HG03442 (cell line): ENCODE data around the gene MT1X.

ENCODE experiments used
- ATAC-seq: cut with Tn5 transposase; IDR thresholded peaks from one replicate; pipeline ENCODE4 v1.9.1; 2021; ENCODE audit warnings: mild to moderate bottlenecking, moderate library complexity; ENCODE audit not compliant: unreplicated experiment

The MT1X gene

DNA sequence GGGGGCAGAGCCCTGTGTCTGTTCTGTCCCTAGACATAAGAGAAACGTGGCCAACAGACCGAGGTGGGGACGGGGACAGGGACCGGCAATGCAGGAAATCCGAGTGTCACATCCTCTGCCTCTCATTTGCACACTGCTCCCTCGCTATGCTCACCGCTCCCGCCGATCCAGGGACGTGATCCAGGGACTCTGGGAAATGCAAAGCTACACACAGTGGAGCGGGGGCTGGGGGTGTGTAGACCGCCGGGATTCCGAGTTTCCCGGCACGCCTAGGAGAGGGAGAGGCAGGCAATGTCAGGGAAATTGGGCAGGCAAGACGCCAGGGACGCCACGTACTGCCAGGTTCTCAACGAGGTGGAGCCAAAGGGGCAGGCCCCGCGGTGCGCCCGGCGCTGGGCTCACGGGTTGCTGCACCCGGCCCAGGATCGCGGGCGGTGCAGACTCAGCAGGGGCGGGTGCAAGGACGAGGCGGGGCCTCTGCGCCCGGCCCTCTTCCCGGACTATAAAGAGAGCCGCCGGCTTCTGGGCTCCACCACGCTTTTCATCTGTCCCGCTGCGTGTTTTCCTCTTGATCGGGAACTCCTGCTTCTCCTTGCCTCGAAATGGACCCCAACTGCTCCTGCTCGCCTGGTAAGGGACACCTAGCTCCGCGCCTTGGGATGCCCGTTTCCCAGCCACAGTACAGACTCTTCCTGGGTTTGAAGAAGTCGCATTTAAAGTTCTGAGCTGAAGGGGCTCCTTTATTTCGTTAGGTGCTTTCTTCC lies at the start of gene MT1X:
MT1X (plus strand) TSS at position 532 of the 764 bp plus-strand sequence; CDS start at position 603, 71 bp downstream.
- peak; percentile 94 for ATAC-seq

- ATAC-seq, result no peak
Observed at GRCh38 chr16:56632848-56633365, 49.4 kb upstream of the MT1X start.

GRCh38 chr16:56633535-56633934 lies 48.7 kb upstream of the MT1X start:
- no peak for ATAC-seq

DNA sequence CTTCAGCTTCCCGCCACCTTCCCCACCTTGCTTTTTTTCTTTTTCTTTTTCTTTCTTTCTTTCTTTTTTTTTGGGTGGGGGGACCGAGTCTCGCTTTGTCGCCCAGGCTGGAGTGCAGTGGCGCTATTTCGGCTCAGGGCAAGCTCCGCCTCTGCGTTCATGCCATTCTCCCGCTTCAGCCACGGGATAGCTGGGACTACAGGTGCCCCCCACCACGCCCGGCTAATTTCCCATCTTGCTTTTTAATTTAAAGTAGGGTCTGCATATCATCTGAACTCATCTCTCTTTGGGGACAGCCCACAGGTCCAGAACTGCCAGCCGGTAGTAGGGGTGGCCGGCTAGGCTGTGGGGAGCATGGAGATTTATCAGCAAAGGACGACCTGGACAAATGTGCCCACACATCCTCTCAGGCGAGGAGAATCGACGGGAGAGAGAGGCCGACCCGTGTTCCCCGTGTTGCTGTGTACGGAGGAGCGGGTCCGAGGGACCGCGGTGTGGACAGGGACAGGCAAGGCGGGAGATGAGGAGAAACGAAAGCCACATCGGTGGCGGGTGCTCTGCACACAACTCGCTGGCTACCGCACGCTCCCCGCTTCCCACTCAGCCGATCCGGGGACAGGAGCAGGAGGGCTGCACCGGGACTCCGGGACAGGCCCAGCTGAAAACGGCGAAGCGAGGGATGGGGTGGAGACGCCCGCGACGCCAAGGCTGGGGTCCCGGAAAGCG lies 47.4 kb upstream of the MT1X start:
- no peak for ATAC-seq

GRCh38 chr16:56635441-56635967 lies 46.8 kb upstream of the MT1X start:
- ATAC-seq, result no peak

DNA sequence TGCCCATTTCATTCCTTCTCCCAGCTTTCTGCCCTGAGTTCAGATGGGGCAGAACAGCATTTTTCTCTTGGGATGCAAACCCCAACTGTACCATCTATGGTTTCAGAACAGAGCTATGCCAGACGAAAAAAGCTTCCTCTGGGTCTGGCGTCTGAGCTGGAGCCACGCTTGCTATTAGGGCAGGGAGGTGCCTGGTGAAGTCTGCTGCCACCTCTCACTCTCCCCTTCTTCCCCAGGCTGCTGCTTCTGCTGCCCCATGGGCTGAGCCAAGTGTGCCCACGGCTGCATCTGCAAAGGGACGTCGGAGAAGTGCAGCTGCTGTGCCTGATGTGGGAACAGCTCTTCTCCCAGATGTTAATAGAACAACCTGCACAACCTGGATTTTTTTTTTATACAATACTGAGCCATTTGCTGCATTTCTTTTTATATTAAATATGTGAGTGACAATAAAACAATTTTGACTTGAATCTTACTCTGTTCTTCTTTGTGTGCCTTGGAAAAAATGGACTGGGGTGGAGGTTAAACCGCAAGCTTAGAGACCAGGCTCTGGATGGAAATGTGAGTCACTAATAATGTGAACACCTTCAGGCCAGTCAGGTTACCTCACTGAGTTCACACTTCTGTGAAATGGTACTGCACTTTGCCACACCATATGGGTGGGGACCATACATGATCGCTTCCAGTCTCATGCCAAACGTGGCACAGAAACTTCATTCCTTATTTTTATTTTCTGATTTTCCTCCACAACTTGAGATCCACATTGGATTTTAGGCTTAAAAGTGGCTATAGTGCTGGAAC lies 45.5 kb upstream of the MT1X start:
- no peak for ATAC-seq

DNA sequence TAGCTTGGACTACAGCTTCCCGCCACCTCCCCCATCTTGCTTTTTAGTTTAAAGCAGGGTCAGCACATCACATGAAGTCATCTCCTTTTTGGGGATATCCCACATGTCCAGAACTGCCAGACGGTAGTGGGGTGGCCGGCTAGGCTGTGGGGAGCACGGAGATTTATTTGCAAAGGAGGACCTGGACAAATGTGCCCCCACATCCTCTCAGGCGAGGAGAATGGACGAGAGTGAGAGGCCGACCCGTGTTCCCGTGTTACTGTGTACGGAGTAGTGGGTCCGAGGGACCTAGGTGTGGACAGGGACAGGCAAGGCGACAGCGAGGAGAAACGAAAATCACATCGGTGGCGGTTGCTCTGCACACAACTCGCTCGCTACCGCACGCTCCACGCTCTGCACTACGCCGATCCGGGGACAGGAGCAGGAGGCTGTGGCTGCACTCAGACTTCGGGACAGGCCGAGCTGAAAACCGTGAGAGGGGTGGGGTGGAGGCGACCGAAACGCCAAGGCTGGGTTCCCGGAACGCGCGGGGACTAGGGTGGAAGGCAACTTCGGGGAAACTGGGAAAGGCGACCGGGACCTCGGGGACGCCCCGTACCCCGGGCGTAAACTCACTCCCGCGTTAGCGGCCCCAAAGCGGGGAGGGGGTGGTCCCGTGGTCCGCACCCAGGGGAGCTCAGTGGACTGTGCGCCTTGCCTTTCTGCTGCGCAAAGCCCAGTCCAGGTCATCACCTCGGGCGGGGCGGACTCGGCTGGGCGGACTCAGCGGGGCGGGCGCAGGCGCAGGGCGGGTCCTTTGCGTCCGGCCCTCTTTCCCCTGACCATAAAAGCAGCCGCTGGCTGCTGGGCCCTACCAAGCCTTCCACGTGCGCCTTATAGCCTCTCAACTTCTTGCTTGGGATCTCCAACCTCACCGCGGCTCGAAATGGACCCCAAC lies 44.2 kb upstream of the MT1X start, which contains the start of gene MT1A:
MT1A (plus strand) TSS at position 853 of the 937 bp plus-strand sequence; CDS start at position 926, 73 bp downstream.
- ATAC-seq, result no peak

DNA sequence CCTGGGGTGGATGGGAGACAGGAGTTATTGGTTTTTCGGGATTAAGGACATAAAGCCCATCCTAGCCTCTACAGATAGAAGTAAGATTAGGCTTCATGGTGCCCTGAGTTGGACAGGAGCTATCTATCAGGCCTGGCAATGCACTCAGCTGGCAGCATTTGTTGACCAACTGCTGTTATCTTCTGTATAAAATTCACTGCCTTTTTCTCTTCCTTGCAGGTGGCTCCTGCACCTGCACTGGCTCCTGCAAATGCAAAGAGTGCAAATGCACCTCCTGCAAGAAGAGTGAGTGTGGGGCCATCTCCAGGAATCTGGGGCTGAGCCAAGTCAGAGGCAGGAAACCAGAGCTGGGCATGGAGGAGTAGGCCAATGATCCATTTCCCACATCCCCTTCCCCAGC lies 43.2 kb upstream of the MT1X start:
- ATAC-seq, result no peak

- no peak for ATAC-seq
Observed at GRCh38 chr16:56640076-56640475, 42.2 kb upstream of the MT1X start.

GRCh38 chr16:56641166-56641565 lies 41.1 kb upstream of the MT1X start:
- ATAC-seq, result no peak

DNA sequence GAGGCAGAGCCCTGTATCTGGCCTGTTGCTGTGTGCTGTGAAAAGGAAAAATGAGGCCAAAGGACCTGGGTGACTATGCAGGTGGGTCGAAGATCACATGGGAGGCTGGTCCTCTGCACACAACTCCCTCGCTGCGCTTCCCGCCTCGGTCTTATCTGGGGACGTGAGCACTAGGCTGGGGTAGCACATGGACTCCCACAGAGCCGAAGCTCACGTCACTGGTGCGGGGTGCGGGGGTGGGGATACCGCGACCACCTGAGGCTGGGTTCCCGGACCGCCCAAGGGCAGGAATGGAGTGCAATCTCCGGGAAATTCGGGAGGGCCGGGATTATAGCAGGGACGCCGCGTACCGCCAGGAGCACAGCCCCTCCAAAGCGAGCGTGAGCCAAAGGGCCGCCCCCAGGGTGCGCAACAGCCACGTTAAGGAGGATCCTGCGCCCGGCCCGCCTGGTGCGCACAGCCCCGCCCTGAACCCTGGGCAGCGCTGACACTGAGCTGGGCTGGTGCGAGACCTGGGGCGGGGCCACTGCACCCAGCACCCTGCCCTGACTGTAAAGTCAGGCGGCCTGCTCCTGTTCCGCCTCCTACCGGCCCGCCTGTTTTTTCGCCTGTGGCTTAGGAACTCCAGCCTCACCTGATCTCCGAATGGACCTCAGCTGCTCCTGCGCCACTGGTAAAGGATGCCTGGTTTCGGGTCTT lies 39.0 kb upstream of the MT1X start:
- peak; percentile 77 for ATAC-seq

GRCh38 chr16:56643833-56644232 lies 38.4 kb upstream of the MT1X start:
- no peak for ATAC-seq

DNA sequence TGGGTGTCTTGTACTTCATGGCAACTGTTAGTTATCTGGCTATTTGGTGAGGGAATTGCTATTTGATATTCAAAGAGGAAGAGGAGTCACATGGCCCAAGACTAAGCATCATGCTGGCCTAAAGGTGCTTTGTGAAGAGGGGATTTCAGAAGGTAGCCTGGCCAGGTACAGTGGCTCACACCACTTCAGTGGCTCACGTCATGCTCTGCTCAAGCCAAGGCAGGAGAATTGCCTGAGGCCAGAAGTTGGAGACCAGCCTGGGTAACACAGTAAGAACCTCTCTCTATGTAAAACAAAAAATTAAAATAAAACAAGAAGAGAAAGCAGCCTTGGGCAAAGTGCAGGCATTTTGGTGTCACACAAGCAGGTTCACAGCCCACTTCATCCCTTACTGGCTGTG lies 37.0 kb upstream of the MT1X start:
- ATAC-seq, result no peak

GRCh38 chr16:56645838-56646237 lies 36.4 kb upstream of the MT1X start:
- ATAC-seq, result no peak

GRCh38 chr16:56647641-56648431 lies 34.4 kb upstream of the MT1X start:
- ATAC-seq, result no peak

GRCh38 chr16:56649271-56649670 lies 33.0 kb upstream of the MT1X start:
- ATAC-seq, result no peak

DNA sequence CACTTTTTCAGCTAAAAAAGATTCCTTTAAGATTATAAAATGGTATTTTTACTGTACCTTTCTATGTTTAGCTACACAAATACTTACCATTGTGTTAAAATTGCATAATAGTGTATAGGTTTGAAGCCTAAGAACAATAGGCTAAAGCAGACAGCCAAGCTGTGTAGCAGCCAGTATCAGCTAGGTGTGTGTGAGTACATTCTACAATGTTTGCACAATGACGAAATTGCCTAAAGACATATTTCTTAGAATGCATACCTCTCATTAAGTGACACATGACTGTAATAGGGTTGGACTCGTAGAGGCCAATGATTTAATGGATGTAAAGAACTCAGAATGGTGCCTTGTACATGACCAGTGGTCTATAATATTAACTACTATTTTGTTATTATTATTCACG lies 32.5 kb upstream of the MT1X start:
- ATAC-seq, result no peak

DNA sequence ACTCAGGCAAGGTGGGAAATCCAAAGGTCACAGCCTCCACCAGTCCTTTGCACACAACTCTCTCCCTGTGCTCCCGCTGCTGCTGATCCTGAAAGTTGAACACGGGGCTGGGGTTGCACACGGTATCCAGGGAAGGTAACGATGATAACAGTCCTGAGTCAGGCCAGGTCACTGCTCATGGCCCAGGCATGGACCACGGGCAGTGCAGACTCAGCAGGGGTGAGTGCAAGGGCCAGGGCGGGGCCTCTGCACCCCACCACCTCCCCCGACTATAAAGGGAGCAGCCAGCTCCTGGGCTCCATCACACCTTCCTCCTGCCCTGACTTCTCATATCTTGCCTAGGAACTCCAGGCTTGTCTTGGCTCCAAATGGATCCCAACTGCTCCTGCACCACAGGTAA lies 30.7 kb upstream of the MT1X start, which contains the start of gene MT1B:
MT1B (plus strand) TSS at position 301 of the 400 bp plus-strand sequence; CDS start at position 369, 68 bp downstream.
- ATAC-seq, result no peak
